HepG2 (cell line): ENCODE data around the gene ARVCF. TPM values are rescaled to one million over a fixed set of nuclear protein-coding genes. Genes with fewer than 3 reads are reported as not detected.
A peak's percentile ranks its signal among the peaks of the same experiment; 100 is the strongest.

Source experiments
- ASH2L ChIP-seq: fragments of 300-600, 200-600 bp; sonication (generic); IDR thresholded peaks from 2 replicates; pipeline ENCODE4 v1.7.0; 2017; ENCODE audit warnings: low read depth, mild to moderate bottlenecking, moderate library complexity, mixed read lengths, low read length; ENCODE audit not compliant: insufficient read length
- EZH2 ChIP-seq: conservative IDR thresholded peaks from 2 replicates; pipeline ENCODE4 v1.6.1; 2012; ENCODE audit warnings: mild to moderate bottlenecking, low read depth, low read length, moderate library complexity
- GATAD1 ChIP-seq: IDR thresholded peaks from 2 replicates; pipeline ENCODE4 v1.6.1; 2016; ENCODE audit warnings: missing genetic modification reagents, missing compliant biosample characterization
- HNF4G ChIP-seq, 2 experiments: sonication (generic) in 1 of 2; formaldehyde crosslinking in 1 of 2; IDR thresholded peaks; 2 replicates each; pipeline versions ENCODE4 v1.4.0 to v1.6.1; 2011 to 2020; ENCODE audit warnings: borderline replicate concordance in 2 of 2, low read depth in 2 of 2, mild to moderate bottlenecking in 2 of 2, low read length in 1 of 2, missing genetic modification reagents in 1 of 2, moderate library complexity in 1 of 2
- HNRNPLL ChIP-seq: fragments of 200-400 bp; formaldehyde crosslinking; IDR thresholded peaks from 2 replicates; pipeline ENCODE4 v1.6.1; 2017; ENCODE audit warnings: mild to moderate bottlenecking, low read depth, low read length; ENCODE audit not compliant: poor library complexity, severe bottlenecking
- KLF12 ChIP-seq: sonication (generic); formaldehyde crosslinking; IDR thresholded peaks from 2 replicates; pipeline ENCODE4 v1.4.0; 2020; ENCODE audit warnings: missing genetic modification reagents, borderline replicate concordance
- MTA1 ChIP-seq: sonication (generic); formaldehyde crosslinking; IDR thresholded peaks from 2 replicates; pipeline ENCODE4 v1.4.0; 2020; ENCODE audit warnings: missing genetic modification reagents, mild to moderate bottlenecking, borderline replicate concordance
- NR2F1 ChIP-seq, 2 experiments: fragments of 450-650 bp in 1 of 2; formaldehyde crosslinking in 1 of 2; IDR thresholded peaks; 2 replicates each; pipeline versions ENCODE4 v1.5.0 to v1.6.1; 2016 to 2020; ENCODE audit warnings: mild to moderate bottlenecking in 1 of 2, missing compliant biosample characterization in 1 of 2, missing genetic modification reagents in 1 of 2, moderate library complexity in 1 of 2
- SALL2 ChIP-seq: sonication (generic); formaldehyde crosslinking; IDR thresholded peaks from 2 replicates; pipeline ENCODE4 v1.8.1; 2023; ENCODE audit warnings: mild to moderate bottlenecking, missing genetic modification reagents, inconsistent platforms
- SIN3A ChIP-seq: IDR thresholded peaks from 2 replicates; pipeline ENCODE4 v1.6.1; 2011; ENCODE audit warnings: low read depth, mild to moderate bottlenecking, control low read depth, low read length, borderline replicate concordance
- SP140L ChIP-seq: sonication (generic); formaldehyde crosslinking; IDR thresholded peaks from 2 replicates; pipeline ENCODE4 v1.4.0; 2020; ENCODE audit warnings: missing genetic modification reagents, borderline replicate concordance
- SP5 ChIP-seq: IDR thresholded peaks from 2 replicates; pipeline ENCODE4 v1.6.1; 2016; ENCODE audit warnings: low read depth, borderline replicate concordance
- SRSF9 ChIP-seq: fragments of 200-400 bp; formaldehyde crosslinking; IDR thresholded peaks from 2 replicates; pipeline ENCODE4 v1.6.1; 2018; ENCODE audit warnings: borderline replicate concordance, mild to moderate bottlenecking, low read depth, low read length; ENCODE audit not compliant: insufficient read depth, poor library complexity, severe bottlenecking
- ZFP41 ChIP-seq: sonication (generic); formaldehyde crosslinking; IDR thresholded peaks from 2 replicates; pipeline ENCODE4 v1.4.0; 2020; ENCODE audit warnings: mild to moderate bottlenecking, missing genetic modification reagents, borderline replicate concordance
- ZNF263 ChIP-seq: sonication (generic); formaldehyde crosslinking; IDR thresholded peaks from 2 replicates; pipeline ENCODE4 v1.4.0; 2020; ENCODE audit warnings: missing genetic modification reagents
- ZNF382 ChIP-seq: sonication (generic); formaldehyde crosslinking; IDR thresholded peaks from 2 replicates; pipeline ENCODE4 v1.5.0; 2020; ENCODE audit warnings: missing genetic modification reagents, mild to moderate bottlenecking, borderline replicate concordance
- ZNF510 ChIP-seq: sonication (generic); formaldehyde crosslinking; IDR thresholded peaks from 2 replicates; pipeline ENCODE4 v1.4.0; 2020; ENCODE audit warnings: low read depth, mild to moderate bottlenecking, missing genetic modification reagents
- ZNF704 ChIP-seq: sonication (generic); formaldehyde crosslinking; IDR thresholded peaks from 2 replicates; pipeline ENCODE4 v1.8.1; 2023; ENCODE audit warnings: mild to moderate bottlenecking, inconsistent platforms, moderate library complexity, missing genetic modification reagents, borderline replicate concordance
- ZNF839 ChIP-seq: sonication (generic); formaldehyde crosslinking; IDR thresholded peaks from 2 replicates; pipeline ENCODE4 v1.4.0; 2020; ENCODE audit warnings: missing genetic modification reagents, mild to moderate bottlenecking, borderline replicate concordance
- ZSCAN20 ChIP-seq: sonication (generic); formaldehyde crosslinking; IDR thresholded peaks from 2 replicates; pipeline ENCODE4 v1.4.0; 2020; ENCODE audit warnings: missing genetic modification reagents, mild to moderate bottlenecking, borderline replicate concordance
- polyA plus RNA-seq, 8 experiments: library from polyadenylated mRNA; depleted of rRNA in 3 of 8; stranded (reverse) in 7 of 8; unstranded in 1 of 8; fragments of >200 nt; fragmentation: Illumina TruSeq in 4 of 8; extraction: Trizol in 4 of 8; gene quantifications; 2 replicates each; pipeline versions ENCODE4 v1.2.1 to v1.2.3, GENCODE V29; 2011 to 2016; ENCODE audit warnings: low read depth in 4 of 8, missing spikeins in 1 of 8, mixed read lengths in 1 of 8; ENCODE audit not compliant: insufficient read depth in 1 of 8
- total RNA-seq, 5 experiments: library from RNA; depleted of rRNA; stranded (reverse); fragments of >200 nt; fragmentation: Illumina TruSeq; extraction: Trizol; gene quantifications; 2 replicates each; pipeline ENCODE4 v1.2.3, GENCODE V29; 2016; ENCODE audit warnings: low read depth in 1 of 5
- TF ChIP-seq, protein P1 (sequence below): sonication (generic); formaldehyde crosslinking; IDR thresholded peaks from 2 replicates; pipeline ENCODE4 v1.4.0; 2020; ENCODE audit warnings: missing genetic modification reagents, borderline replicate concordance
- TF ChIP-seq, protein P2 (sequence below): IDR thresholded peaks from 2 replicates; pipeline ENCODE4 v1.6.1; 2016; ENCODE audit warnings: low read depth, control low read depth
- TF ChIP-seq, protein P3 (sequence below): sonication (generic); formaldehyde crosslinking; IDR thresholded peaks from 2 replicates; pipeline ENCODE4 v1.8.1; 2023; ENCODE audit warnings: mild to moderate bottlenecking, missing genetic modification reagents

Gene ARVCF
- total and polyA plus RNA-seq, 2 of the 13 experiments (the other 11 are each of a cell fraction or from before 2014, with no cell fraction given), result 16.4 to 17.7 TPM

DNA sequence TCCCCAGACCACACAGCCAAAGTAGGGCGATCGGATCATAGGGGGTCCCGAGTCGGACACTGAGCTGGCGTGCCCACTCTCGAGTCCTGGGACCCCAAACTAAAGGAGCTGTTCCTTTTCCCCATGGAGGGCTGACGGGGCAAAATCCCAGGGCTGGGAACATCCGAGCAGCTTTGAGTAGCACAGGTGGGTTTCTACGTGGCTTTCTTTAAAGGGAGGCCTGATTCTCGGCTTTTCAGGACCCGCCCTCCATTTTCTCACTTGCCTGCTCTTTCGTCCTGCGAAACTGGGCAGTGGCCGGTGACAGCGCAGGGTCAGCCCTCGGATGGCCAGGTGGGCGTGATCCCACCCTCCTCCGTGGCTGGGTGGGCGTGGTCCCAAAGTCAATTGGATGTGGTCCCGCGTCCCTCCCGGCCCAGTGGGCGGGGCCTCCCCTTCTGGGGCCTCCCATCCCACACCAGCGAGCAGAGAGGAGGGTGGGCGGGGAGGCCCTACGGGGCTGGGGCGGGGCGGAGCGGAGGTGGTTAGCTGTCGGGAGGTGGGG lies 57.5 kb downstream of the ARVCF start (continued):
- TF ChIP-seq, protein P1, sequence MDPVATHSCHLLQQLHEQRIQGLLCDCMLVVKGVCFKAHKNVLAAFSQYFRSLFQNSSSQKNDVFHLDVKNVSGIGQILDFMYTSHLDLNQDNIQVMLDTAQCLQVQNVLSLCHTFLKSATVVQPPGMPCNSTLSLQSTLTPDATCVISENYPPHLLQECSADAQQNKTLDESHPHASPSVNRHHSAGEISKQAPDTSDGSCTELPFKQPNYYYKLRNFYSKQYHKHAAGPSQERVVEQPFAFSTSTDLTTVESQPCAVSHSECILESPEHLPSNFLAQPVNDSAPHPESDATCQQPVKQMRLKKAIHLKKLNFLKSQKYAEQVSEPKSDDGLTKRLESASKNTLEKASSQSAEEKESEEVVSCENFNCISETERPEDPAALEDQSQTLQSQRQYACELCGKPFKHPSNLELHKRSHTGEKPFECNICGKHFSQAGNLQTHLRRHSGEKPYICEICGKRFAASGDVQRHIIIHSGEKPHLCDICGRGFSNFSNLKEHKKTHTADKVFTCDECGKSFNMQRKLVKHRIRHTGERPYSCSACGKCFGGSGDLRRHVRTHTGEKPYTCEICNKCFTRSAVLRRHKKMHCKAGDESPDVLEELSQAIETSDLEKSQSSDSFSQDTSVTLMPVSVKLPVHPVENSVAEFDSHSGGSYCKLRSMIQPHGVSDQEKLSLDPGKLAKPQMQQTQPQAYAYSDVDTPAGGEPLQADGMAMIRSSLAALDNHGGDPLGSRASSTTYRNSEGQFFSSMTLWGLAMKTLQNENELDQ (CRISPR knock-in tag), result no peak
- TF ChIP-seq ZNF839 (CRISPR knock-in tag) (no peak), EZH2 (no peak), SRSF9 (no peak), MTA1 (CRISPR knock-in tag) (no peak), SP5 (CRISPR knock-in tag) (no peak; the same call in 1 of the 2 replicates), SIN3A (peak; percentile 76; the same call in 1 of the 2 replicates), HNRNPLL (peak; percentile 99), KLF12 (0 out of 2 replicates have a peak, but pooled peaks have one; percentile 60), HNF4G (IDR thresholded peaks at IDR 0.05; ENCODE audit: borderline replicate concordance, low read depth, low read length) (no peak), HNF4G (CRISPR knock-in tag; IDR thresholded peaks at IDR 0.05; ENCODE audit: borderline replicate concordance, low read depth) (0 out of 2 replicates have a peak, but pooled peaks have one; percentile 12), ZNF510 (CRISPR knock-in tag) (no peak), ZNF382 (CRISPR knock-in tag) (no peak), NR2F1 (CRISPR knock-in tag; IDR thresholded peaks at IDR 0.05) (no peak), GATAD1 (CRISPR knock-in tag) (no peak), ZNF263 (CRISPR knock-in tag) (no peak), ASH2L (no peak), ZSCAN20 (CRISPR knock-in tag) (no peak), SALL2 (CRISPR knock-in tag) (peak; percentile 36; the same call in 1 of the 2 replicates), ZNF704 (CRISPR knock-in tag) (0 out of 2 replicates have a peak, but pooled peaks have one; percentile 2), ZFP41 (CRISPR knock-in tag) (no peak), SP140L (CRISPR knock-in tag) (no peak)
- TF ChIP-seq, protein P2, sequence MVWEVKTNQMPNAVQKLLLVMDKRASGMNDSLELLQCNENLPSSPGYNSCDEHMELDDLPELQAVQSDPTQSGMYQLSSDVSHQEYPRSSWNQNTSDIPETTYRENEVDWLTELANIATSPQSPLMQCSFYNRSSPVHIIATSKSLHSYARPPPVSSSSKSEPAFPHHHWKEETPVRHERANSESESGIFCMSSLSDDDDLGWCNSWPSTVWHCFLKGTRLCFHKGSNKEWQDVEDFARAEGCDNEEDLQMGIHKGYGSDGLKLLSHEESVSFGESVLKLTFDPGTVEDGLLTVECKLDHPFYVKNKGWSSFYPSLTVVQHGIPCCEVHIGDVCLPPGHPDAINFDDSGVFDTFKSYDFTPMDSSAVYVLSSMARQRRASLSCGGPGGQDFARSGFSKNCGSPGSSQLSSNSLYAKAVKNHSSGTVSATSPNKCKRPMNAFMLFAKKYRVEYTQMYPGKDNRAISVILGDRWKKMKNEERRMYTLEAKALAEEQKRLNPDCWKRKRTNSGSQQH, result 0 out of 2 replicates have a peak, but pooled peaks have one; percentile 16
- TF ChIP-seq, protein P3, sequence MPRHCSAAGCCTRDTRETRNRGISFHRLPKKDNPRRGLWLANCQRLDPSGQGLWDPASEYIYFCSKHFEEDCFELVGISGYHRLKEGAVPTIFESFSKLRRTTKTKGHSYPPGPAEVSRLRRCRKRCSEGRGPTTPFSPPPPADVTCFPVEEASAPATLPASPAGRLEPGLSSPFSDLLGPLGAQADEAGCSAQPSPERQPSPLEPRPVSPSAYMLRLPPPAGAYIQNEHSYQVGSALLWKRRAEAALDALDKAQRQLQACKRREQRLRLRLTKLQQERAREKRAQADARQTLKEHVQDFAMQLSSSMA (CRISPR knock-in tag), result no peak
